A204.1 (cell line): ENCODE results near the gene DNAH6.
"Not testable (repeated sequence)": the region's sequence is repeated elsewhere in the genome, so short reads cannot be mapped to it uniquely, and the experiment has no call there.

Experiments
- FAIRE-seq: peaks from 2 replicates; lab custom pipeline; 2012; peaks lifted over from hg19 to GRCh38; lab: Jason Lieb, UNC

DNAH6 gene

GRCh38 chr2:84839851-84840250, 323.6 kb downstream of the DNAH6 start:
- no peak for FAIRE-seq

- no peak for FAIRE-seq
Observed at GRCh38 chr2:84840306-84840705, 324.0 kb downstream of the DNAH6 start.

GRCh38 chr2:84841577-84841976, 325.3 kb downstream of the DNAH6 start:
- no peak for FAIRE-seq

GRCh38 chr2:84844141-84844540, 327.8 kb downstream of the DNAH6 start:
- no peak for FAIRE-seq

- no peak for FAIRE-seq
Observed at GRCh38 chr2:84846041-84846663, 329.9 kb downstream of the DNAH6 start.

- no peak for FAIRE-seq
Observed at GRCh38 chr2:84846741-84847142, 330.4 kb downstream of the DNAH6 start.

- FAIRE-seq, result no peak
Observed at GRCh38 chr2:84847326-84848050, 331.2 kb downstream of the DNAH6 start.

GRCh38 chr2:84849271-84849952, 333.1 kb downstream of the DNAH6 start:
- no peak for FAIRE-seq

GRCh38 chr2:84850471-84850870, 334.2 kb downstream of the DNAH6 start:
- no peak for FAIRE-seq

- FAIRE-seq, result no peak
Observed at GRCh38 chr2:84851876-84852275, 335.6 kb downstream of the DNAH6 start.

- FAIRE-seq, result no peak
Observed at GRCh38 chr2:84854850-84855249, 338.6 kb downstream of the DNAH6 start.

GRCh38 chr2:84855731-84856130, 339.4 kb downstream of the DNAH6 start:
- no peak for FAIRE-seq

GRCh38 chr2:84856787-84857186, 340.5 kb downstream of the DNAH6 start:
- no peak for FAIRE-seq

GRCh38 chr2:84857566-84857965, 341.3 kb downstream of the DNAH6 start:
- FAIRE-seq, result no peak

- no peak for FAIRE-seq
Observed at GRCh38 chr2:84858123-84858522, 341.8 kb downstream of the DNAH6 start.

GRCh38 chr2:84858937-84859336, 342.6 kb downstream of the DNAH6 start:
- FAIRE-seq, result no peak

- no peak for FAIRE-seq
Observed at GRCh38 chr2:84861539-84861938, 345.2 kb downstream of the DNAH6 start.

- FAIRE-seq, result no peak
Observed at GRCh38 chr2:84862006-84862405, 345.7 kb downstream of the DNAH6 start.

GRCh38 chr2:84865181-84865783, 349.0 kb downstream of the DNAH6 start:
- FAIRE-seq, result peak; percentile 67

- no peak for FAIRE-seq
Observed at GRCh38 chr2:84866122-84866521, 349.8 kb downstream of the DNAH6 start.

GRCh38 chr2:84868327-84868726, 352.0 kb downstream of the DNAH6 start:
- not testable (repeated sequence) for FAIRE-seq
